DMS53 treated with DMSO at 0.1 percent for 48 hours (cell line): Measurements from ENCODE around the gene TLCD2.
"Not testable (repeated sequence)": the region's sequence is repeated elsewhere in the genome, so short reads cannot be mapped to it uniquely, and the experiment has no call there.

ENCODE experiments used
- DNase-seq: peaks from one replicate; lab custom pipeline; 2025; ENCODE audit not compliant: unreplicated experiment; lab: John Stamatoyannopoulos, UW

Gene TLCD2

GRCh38 chr17:1709971-1710806 lies at the start of gene TLCD2:
Gene TLCD2, minus strand, starts transcription at chr17:1710377. Its CDS starts 135 bp downstream, at chr17:1710242.
- peak; percentile 18 for DNase-seq

GRCh38 chr17:1759529-1759928 lies 49.4 kb upstream of the TLCD2 start:
- no peak for DNase-seq

GRCh38 chr17:1758807-1759206 lies 48.6 kb upstream of the TLCD2 start:
- DNase-seq, result no peak

DNA sequence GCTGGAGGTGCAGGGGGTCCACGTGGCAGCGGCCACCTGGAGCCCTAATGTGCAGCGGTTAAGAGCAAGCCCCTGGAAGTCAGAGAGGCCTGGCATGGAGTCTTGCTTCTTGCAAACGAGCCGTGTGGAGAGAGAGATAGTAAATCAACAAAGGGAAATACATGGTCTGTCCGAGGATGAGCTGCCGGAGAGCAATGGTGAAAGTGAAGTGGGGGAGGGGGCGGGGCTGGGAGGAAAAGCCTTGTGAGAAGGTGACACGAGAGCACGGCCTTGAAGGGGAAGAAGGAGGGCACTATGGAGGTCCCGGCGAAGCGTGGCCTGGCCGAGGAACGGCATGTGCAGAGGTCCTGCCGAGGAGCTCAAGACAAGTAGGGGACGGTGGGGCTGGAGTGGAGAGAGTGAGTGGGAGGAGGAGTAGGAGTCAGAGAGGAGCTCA lies 45.7 kb upstream of the TLCD2 start:
- no peak for DNase-seq

DNA sequence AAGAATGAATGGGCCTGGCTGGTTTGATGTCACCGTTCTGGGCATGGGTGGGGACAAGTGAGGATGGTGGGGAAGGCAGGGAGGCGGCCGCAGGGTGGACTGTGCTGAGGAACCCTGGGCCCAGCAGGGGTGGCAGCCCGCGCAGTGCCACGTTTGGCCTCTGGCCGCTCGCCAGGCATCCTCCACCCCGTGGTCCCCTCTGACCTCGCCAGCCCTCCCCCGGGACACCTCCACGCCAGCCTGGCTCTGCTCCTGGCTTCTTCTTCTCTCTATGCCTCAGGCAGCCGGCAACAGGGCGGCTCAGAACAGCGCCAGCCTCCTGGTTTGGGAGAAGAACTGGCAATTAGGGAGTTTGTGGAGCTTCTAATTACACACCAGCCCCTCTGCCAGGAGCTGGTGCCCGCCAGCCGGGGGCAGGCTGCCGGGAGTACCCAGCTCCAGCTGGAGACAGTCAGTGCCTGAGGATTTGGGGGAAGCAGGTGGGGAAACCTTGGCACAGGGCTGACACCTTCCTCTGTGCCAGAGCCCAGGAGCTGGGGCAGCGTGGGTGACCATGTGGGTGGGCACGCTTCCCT lies 45.2 kb upstream of the TLCD2 start:
- DNase-seq, result no peak

GRCh38 chr17:1754430-1755112 lies 44.4 kb upstream of the TLCD2 start:
- DNase-seq, result no peak

DNA sequence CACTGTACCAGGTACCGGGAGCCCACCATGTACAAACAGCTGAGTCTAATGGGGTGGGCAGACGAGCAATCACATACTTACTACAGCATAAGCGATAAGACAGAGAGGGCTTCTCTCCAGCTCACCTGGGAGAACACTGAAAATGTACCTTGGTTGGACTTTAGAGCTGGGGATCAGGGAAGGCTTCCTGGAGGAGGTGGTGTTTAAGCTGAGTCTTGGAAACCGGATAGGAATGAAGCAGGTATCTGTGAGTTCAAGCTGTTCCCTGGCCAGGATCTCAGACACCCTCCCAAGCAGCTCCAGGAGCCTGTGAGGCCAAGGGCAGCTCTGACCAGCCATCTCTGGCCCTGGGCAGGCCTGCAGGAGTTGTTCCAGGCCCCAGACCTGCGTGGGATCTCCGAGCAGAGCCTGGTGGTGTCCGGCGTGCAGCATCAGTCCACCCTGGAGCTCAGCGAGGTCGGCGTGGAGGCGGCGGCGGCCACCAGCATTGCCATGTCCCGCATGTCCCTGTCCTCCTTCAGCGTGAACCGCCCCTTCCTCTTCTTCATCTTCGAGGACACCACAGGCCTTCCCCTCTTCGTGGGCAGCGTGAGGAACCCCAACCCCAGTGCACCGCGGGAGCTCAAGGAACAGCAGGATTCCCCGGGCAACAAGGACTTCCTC lies 43.7 kb upstream of the TLCD2 start:
- DNase-seq, result no peak

- DNase-seq, result no peak
Observed at GRCh38 chr17:1752425-1753262, 42.5 kb upstream of the TLCD2 start.

- DNase-seq, result no peak
Observed at GRCh38 chr17:1750628-1751027, 40.5 kb upstream of the TLCD2 start.

DNA sequence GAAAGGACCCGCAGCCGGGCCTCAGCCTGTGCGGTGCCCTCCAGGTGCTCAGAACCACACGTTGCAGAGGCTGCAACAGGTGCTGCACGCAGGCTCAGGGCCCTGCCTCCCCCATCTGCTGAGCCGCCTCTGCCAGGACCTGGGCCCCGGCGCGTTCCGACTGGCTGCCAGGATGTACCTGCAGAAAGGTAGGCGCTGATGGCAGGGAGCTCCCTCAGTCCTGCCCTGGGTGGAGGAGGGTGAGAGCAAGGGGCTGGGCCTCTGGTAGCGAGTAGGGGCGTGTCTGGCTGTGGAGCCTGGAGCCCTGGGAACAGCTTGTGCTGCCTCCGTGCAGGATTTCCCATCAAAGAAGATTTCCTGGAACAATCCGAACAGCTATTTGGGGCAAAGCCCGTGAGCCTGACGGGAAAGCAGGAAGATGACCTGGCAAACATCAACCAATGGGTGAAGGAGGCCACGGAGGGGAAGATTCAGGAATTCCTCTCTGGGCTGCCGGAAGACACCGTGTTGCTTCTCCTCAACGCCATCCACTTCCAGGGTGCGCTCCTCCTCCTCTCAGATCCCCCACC lies 36.9 kb upstream of the TLCD2 start:
- DNase-seq, result no peak

DNA sequence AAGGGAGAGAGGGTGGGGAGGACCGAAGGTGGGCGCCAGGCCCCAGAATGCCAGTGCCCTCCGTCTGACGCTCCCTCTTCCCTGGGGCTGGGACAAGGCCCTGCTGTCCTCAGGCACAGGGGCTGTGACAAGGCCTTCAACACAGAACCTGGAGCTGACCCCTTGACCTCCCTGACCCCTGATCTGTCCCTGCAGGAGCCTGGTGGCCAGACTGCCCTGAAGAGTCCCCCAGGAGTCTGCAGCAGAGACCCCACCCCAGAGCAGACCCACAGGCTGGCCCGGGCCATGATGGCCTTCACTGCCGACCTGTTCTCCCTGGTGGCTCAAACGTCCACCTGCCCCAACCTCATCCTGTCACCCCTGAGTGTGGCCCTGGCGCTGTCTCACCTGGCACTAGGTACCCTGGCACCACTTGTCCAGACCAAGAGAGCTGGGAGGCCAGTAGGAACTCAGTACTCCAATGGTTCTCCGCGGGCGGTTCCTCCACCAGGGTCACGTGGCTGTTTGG lies 35.4 kb upstream of the TLCD2 start:
- no peak for DNase-seq

DNA sequence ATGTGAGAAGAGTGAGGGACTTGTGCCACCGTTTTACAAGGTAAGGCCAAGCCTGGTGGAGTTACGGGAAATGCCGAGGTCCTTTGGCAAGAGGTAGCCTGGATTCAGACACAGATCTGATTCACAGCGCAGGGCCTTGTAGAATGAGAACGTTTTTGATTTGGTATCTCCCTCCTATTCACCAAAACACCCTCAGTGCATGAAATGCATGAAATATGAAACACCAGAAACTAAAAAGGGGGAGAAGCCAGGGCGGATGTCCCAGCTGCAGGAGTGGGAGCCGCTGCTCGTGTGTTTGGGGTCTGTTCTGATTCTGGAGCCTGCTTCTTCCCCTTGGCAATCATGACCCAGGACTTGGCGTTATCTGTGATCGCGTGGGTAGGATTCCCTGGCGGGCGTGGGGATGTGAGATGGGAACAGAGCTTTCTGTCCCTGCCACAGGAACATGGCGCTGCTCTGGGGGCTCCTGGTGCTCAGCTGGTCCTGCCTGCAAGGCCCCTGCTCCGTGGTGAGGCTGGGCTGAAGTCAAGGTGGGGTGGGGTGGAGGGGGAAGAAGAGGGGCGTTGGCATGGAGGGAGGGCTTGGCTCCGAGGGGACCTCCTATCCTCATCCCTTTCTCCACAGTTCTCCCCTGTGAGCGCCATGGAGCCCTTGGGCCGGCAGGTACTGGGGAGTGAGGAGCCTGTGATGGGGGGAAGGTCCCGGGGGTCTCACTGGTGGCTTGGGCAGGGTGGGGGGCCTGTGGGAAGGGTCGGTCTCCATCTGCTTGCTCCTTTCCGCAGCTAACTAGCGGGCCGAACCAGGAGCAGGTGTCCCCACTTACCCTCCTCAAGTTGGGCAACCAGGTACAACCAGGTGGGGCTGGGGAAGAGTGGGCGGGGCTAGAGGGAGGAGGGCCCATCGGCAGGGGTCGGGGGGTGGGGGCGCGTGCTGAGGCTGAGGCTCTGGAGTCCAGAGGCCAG lies 34.7 kb upstream of the TLCD2 start:
- no peak for DNase-seq

- DNase-seq, result no peak
Observed at GRCh38 chr17:1743088-1743439, 32.9 kb upstream of the TLCD2 start.

GRCh38 chr17:1742371-1743087 lies 32.4 kb upstream of the TLCD2 start, which contains the start of gene SERPINF2:
Gene SERPINF2, plus strand, starts transcription at chr17:1742871. Its CDS starts 2,125 bp downstream, at chr17:1744996.
- DNase-seq, result no peak

GRCh38 chr17:1741899-1742298 lies 31.7 kb upstream of the TLCD2 start:
- DNase-seq, result not testable (repeated sequence)

DNA sequence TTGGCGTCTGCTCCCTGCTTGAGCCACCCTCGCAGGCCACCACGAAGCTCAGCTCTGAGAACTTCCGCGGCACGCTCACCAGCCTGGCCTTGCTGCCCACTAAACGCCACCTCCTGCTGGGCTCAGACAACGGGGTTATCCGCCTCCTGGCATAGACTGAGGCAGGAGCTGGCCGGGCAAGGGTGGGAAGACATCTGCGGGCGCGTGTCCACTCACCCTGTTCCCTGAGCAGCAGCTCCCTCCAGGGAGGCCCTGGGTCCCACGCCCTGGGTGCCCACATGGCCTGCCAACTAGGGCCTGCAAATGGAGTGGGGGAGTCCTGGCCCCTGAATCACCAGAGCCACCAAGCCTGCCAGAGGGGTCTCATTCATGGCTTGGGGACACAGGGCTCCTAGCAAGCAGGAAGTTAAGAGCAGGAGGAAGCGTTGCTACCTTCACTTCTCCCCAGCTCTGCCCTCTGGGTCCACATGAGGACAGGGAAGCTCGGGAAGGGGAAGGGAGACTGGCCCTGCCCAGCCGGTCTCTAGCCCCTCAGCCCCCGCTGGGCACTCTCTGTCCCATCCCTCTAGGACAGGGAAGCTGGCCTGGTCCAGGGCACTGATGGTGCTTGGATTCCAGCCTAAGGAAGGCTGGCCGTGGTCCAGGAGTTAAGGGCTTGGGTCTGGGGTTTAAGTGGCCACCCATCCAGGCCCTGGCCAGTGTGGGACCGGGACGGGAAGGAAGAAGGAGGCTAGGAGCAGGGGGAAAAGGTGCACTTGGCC lies 27.5 kb upstream of the TLCD2 start:
- DNase-seq, result no peak
